Measurements from ENCODE around the gene SDK1. TPM values are rescaled to one million over a fixed set of nuclear protein-coding genes. Genes with fewer than 3 reads are reported as not detected.

The SDK1 gene
- total and polyA plus RNA-seq, 10 of the 15 experiments (the other 5 are each of a cell fraction or from before 2014, with no cell fraction given) = 0.14 to 0.33 TPM; not detected in 8

GRCh38 chr7:4157651-4158050, 856.6 kb downstream of the SDK1 start:
- intact Hi-C loops (cut with micrococcal nuclease; ENCODE audit: unreplicated experiment) = no loop called here
- no peaks in the 10 kb centered on the region for H3K79me2 ChIP-seq (ENCODE audit: control insufficient read depth, insufficient read depth, low read length)
- no peak overlapping the region for H3K4me2 ChIP-seq (ENCODE audit: control insufficient read depth, insufficient read depth)
- H3K36me3 ChIP-seq (ENCODE audit: control insufficient read depth in 2 of 2, insufficient read depth in 2 of 2, low read length in 1 of 2) = no peaks in the 10 kb centered on the region
- ChIA-PET SMC1A (ENCODE audit: uncharacterized antibody, unreplicated experiment) (no interaction called here), RAD21 (ENCODE audit: unreplicated experiment) (no interaction called here), POLR2A (no interaction called here), CTCF (no interaction called here)
- no peak overlapping the region for H3K9ac ChIP-seq (ENCODE audit: control insufficient read depth, insufficient read depth, low read length)
- BruUV-seq (replicated peaks) = no TSS peak
- no peaks in the 10 kb centered on the region for H4K20me1 ChIP-seq (ENCODE audit: control insufficient read depth, insufficient read depth)
- no peak overlapping the region for H3K27ac ChIP-seq (ENCODE audit: control insufficient read depth, insufficient read depth)
- ATAC-seq (no peak), FAIRE-seq (no peak), DNase-seq (ENCODE audit: low read depth, low spot score) (no peak)
- H3K9me3 ChIP-seq (replicated peaks; ENCODE audit: control insufficient read depth, insufficient read depth, low read length) = no peaks in the 10 kb centered on the region; the same call in 2 of the 3 replicates
- H3K4me3 ChIP-seq = no peak overlapping the region
- 14% methylated on average over 10 of the region's 10 CpGs for WGBS (ENCODE audit: insufficient coverage, insufficient replicate concordance, low lambda C conversion rate, missing lambda C conversion rate)
- H3K27me3 ChIP-seq (replicated peaks in 1 of 2; ENCODE audit: control insufficient read depth in 2 of 2, insufficient read depth in 2 of 2, low read length in 1 of 2) = no peaks in the 10 kb centered on the region
- no peak overlapping the region for H2AFZ ChIP-seq (ENCODE audit: control insufficient read depth, low read depth, low read length)
- in situ Hi-C loops (cut with MboI) = no loop called here
- no peaks in the 10 kb centered on the region for H3K4me1 ChIP-seq (ENCODE audit: control insufficient read depth, insufficient read depth, low read length)
- TF ChIP-seq BCL3 (IDR thresholded peaks at IDR 0.05; ENCODE audit: borderline replicate concordance, insufficient read depth, low read depth, low read length, poor library complexity, severe bottlenecking) (no peak), SREBF2 (IDR thresholded peaks at IDR 0.05; ENCODE audit: low read length) (no peak), CUX1 (IDR thresholded peaks at IDR 0.05; ENCODE audit: insufficient replicate concordance, low read depth, low read length) (no peak), FOXK2 (IDR thresholded peaks at IDR 0.05) (no peak), BHLHE40 (IDR thresholded peaks at IDR 0.05; ENCODE audit: borderline replicate concordance in 1 of 2, low read depth in 2 of 2, low read length in 1 of 2) (no peak), SMAD1 (IDR thresholded peaks at IDR 0.05; ENCODE audit: low read depth, partially characterized antibody) (no peak), MXI1 (IDR thresholded peaks at IDR 0.05; ENCODE audit: low read depth, low read length) (no peak), HCFC1 (IDR thresholded peaks at IDR 0.05; ENCODE audit: low read length) (no peak), SMAD5 (IDR thresholded peaks at IDR 0.05; ENCODE audit: low read depth) (no peak), YBX1 (IDR thresholded peaks at IDR 0.05) (no peak), RB1 (IDR thresholded peaks at IDR 0.05; ENCODE audit: borderline replicate concordance) (no peak)
- TF ChIP-seq, protein P1, sequence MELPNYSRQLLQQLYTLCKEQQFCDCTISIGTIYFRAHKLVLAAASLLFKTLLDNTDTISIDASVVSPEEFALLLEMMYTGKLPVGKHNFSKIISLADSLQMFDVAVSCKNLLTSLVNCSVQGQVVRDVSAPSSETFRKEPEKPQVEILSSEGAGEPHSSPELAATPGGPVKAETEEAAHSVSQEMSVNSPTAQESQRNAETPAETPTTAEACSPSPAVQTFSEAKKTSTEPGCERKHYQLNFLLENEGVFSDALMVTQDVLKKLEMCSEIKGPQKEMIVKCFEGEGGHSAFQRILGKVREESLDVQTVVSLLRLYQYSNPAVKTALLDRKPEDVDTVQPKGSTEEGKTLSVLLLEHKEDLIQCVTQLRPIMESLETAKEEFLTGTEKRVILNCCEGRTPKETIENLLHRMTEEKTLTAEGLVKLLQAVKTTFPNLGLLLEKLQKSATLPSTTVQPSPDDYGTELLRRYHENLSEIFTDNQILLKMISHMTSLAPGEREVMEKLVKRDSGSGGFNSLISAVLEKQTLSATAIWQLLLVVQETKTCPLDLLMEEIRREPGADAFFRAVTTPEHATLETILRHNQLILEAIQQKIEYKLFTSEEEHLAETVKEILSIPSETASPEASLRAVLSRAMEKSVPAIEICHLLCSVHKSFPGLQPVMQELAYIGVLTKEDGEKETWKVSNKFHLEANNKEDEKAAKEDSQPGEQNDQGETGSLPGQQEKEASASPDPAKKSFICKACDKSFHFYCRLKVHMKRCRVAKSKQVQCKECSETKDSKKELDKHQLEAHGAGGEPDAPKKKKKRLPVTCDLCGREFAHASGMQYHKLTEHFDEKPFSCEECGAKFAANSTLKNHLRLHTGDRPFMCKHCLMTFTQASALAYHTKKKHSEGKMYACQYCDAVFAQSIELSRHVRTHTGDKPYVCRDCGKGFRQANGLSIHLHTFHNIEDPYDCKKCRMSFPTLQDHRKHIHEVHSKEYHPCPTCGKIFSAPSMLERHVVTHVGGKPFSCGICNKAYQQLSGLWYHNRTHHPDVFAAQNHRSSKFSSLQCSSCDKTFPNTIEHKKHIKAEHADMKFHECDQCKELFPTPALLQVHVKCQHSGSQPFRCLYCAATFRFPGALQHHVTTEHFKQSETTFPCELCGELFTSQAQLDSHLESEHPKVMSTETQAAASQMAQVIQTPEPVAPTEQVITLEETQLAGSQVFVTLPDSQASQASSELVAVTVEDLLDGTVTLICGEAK (IDR thresholded peaks at IDR 0.05; ENCODE audit: borderline replicate concordance) = no peak

Data from GM12878 (cell line).